Stromal cell of bone marrow (primary cell): Measurements from ENCODE around the gene SYT14.
"Not testable (repeated sequence)": the region's sequence is repeated elsewhere in the genome, so short reads cannot be mapped to it uniquely, and the experiment has no call there.

Source experiments
- DNase-seq: peaks from one replicate; pipeline ENCODE4 v3.0.0-alpha.2; 2012; ENCODE audit warnings: low read depth

Gene SYT14

DNA sequence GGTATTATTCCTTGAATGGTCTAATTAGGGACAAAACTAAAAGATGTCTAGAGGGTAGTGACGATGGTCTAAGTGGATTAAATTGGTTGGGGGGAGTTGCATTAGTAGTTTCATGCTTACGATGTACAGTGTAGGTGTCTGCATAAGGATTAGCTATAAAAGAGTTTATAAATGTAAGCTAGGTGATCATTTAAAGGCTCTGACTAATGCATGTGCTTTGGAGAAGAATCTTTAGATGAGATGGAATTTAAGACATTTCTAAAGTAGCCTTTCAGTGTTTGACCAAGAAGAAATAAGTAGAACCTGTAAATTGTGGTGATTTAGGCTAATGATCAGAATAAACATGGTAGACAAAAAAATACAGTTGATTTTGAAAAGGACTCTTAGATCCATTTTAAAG, 7.4 kb downstream of the SYT14 start:
- no peak for DNase-seq

DNA sequence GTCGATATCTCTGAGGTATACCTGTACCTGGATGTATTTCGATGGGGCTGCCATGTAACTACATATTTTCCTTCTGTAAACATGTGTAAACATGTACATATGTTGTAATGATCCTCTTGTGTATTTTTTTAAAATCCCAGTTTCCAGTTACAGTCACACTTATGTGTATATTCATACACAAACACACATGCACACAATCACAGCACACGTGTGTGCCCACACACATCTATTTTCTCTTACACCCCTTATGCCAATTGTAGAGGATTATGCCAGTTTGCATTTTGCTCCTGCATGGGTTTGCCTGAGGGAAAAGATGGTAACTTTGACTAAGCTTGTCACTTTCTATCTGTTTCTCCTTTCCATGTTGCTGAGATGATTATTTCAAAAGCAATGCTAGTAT, 10.1 kb downstream of the SYT14 start:
- DNase-seq: no peak

DNA sequence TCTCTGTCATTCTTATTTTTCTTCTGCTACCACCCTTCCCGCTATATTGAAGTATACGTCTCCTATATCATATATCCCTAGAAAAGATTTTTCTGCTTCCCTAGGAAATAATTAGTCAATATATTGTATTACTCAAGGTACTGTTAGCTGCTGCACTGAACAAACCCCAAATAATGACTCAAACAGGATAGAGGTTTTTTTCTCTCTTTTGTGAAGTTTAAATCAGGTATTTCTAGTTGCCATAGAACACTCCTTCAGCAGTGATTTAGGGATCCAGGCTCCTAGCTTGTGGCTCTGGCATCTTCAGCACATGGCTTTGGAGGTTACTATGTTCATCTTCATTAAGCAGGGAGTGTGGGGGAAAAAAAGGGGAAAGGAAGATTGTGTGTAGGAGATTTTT, 18.1 kb downstream of the SYT14 start:
- no peak for DNase-seq

DNA sequence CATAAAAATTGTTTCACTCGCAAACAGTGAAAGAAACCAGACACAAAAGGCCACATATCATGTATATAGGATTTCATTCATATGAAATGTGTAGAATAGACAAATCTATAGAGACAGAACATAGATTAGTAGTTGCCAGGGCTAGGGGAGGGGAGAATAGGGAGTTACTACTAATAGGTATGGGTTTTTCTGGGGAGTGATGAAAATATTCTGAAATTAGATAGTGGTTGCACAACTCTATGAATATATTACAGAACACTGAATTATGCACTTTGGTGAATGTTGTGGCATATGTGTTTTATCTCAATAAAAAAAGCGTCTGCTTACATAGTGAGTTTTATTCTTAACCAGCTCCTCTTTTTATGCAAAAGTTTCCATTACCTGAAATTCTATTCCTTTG, 21.6 kb downstream of the SYT14 start:
- no peak for DNase-seq

DNA sequence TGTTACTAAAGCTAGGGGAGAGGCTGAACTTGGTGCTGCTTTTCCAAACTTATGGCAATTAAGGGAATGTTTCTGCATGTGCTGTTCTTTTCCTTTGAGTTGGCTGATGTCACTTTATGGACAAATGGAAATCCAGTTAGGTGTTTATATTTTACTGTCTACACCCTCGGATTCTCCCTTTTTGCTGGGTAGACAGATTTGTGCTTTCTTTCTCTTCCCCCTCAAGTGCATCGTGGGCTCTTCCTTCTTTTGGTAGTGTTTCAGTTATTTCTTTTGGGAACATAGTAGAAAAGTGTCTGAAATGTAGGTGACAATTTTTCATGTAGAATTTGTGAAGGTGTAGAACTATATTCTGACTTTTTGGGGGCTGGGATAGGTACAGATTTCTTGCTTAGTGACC, 22.9 kb downstream of the SYT14 start:
- DNase-seq: no peak

DNA sequence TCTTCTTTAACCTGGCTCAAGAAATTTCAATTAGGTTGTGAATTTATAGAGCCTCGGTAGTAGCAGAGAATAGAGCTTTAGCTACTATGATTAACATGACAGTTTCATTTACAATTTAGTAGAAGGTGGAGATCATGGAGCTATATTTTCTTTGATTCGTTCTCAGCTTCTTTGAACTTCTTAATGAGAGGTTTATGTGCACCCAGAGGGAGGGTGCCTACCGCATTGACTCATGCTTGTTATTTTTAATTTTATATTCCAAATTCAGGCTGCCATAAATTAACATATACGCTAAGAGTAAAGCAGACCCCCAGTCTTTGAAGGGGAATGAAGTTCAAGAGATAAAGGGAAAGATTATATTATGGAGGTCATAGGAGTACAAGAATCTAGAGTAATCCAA, 24.4 kb downstream of the SYT14 start:
- DNase-seq: no peak

DNA sequence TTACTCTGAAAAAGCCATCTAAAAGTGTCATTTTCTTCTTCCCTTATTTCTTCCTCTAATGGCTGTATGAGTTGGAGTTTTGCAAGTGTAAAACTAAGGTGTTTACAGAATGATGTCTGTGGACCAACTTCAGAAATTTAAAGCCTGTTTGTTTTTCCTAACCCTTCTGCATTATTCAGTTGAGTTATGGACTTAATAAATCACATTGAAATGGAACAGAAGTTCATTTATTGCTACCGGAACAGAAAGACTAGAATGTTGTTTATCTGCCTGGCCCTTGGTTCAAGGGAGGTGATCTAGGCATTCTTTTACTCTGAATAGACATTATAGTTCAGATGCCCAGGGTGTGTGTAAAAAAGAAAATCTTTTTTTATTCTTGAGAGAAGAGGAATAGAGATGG, 24.8 kb downstream of the SYT14 start:
- DNase-seq: no peak

DNA sequence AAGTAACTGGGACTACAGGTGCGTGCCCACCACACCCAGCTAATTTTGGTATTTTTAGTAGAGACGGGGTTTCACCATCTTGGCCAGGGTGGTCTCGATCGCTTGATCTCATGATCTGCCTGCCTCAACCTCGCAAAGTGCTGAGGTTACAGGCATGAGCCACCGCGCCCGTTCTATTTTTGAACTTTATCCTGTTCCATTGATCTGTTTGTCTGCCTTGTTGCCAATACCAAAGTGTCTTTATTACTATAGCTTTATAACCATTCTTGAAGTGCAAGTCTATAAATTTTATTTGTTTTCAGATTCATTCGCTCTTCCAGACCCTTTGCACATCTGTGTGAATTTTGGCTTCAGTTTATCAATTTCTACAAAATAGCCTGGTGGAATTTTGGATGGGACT, 28.0 kb downstream of the SYT14 start:
- DNase-seq: no peak

DNA sequence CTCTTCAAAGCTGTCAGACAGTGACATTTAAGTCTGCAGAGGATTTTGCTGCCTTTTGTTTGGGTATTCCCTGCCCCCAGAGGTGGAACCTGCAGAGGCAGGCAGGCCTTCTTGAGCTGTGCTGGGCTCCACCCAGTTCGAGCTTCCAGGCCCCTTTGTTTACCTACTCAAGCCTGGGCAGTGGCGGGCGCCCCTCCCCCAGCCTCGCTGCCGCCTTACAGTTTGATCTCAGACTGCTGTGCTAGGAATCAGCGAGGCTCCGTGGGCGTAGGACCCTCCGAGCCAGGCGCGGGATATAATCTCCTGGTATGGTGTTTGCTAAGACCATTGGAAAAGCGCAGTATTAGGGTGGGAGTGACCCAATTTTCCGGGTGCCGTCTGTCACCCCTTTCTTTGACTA, 40.7 kb downstream of the SYT14 start:
- not testable (repeated sequence) for DNase-seq

DNA sequence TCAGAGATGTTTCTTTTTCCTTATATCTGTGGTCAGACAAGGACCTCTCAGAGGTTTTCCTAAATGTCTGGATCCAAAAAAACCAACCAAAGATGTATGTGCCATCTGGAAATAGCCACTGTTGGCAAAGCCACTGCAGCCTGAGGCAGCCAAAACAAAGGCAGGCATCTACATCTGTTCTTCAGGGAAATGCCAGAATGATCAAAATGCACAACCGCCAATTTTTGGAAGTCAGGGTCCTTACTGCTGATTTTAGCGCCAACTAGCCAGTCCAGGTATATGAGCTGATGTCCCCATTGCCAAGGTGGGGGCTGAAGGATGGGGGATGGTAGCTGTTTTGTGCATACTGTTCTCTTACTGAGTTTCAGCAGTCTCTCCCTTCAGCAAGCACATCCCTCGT, 45.9 kb downstream of the SYT14 start:
- no peak for DNase-seq

DNA sequence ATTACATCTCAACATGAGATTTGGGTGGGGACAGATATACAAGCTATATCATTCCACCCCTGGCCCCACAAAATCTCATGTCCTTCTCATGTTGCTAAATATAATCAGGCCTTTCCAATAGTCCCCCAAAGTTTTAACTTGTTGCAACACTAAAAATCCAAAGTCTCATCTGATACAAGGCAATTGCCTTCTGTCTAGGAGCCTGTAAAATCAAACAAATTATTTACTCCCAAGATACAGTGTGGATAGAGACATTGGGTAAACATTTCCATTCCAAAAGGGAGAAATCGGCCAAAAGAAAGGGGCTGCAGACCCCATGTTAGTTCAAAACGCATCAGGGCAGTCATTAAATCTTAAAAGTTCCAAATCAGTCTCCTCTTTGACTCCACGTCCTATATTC, 47.0 kb downstream of the SYT14 start:
- no peak for DNase-seq

DNA sequence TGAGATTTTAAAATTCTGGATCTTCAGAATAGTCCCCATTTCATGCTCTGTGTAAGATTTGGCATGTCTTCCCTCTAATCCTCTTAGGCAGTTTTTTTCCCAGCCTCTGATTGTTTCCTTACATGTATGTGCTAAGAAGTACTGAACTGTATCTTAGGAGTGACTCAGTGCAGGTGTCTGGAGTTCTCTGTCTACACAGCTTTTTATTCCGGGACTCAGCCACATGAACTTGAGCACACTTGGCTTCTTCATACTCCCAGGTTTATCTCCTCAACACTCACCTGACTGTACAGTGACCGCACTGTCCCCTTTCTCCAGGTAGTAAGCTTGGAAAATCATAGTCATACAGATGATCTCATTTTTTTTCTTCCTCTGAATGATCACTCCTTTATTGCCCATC, 50.7 kb downstream of the SYT14 start:
- no peak for DNase-seq

DNA sequence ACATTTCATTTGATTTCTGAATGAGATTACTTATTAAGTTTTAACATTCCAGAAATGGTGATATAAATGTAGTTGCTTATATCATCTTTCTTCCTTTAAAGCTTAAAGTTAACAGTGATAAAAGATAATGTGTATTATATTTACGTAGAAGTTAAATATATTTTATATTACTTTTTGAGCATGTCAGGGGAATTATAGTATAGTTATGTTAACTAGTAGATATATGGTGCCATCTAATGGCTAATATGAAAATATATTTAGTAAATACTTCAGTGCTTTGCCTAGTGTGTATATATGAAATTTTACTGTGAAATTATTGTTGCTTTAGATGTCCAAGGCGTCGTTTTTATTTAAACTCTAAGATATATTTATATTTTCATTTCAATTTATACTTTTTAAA, 51.5 kb downstream of the SYT14 start:
- peak; percentile 12 for DNase-seq

DNA sequence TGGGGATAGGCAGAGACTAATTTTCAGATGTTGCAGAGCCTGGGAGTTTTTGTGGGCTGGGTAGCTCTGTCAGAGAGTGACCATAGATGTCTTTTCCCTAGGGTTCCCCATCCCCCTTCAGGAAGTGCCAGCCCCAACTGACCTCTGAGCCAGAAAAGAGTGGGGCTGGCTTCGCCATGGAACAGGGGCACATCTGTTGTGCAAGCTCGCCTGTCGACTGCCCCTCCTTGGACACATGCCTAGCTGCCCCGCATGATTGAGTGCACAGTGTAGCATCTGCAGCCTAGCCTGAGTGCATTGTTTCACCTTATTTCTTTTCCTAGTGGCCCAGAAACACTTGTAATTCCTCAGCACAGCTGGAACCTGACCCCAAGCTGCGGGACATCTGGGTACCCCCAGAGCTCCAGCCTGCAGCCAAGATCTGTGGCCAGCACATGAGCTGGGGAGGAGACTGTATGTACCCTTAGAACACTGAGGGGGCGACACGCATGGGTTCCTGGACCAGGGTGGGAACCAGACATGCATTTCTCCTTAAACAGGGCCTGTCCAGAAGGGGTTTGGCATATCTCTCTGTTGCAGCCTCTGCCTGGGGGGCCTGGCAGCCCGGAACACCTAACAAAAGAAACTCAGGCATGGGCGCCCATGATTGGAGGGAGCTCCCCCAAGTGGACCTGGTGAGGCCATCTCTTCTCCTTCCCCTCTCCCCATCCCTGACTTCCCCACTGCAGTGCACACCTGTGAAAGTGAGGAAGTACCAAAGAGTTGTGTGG, 55.2 kb downstream of the SYT14 start:
- no peak for DNase-seq

DNA sequence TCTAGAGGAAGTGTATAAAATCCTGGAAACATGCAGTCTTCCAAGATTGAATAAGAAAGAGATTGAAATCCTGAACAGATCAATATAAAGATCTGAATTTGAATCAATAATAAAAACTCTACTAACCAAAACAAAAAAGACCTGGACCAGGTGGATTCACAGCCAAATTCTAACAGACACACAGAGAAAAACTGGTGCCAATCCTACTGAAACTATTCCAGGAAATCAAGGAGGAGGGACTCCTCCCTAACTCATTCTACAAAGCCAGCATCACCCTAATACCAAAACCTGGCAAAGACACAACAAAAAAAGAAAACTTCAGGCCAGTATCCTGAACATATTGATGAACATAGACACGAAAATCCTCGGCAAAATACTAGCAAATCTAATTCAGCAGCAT, 58.3 kb downstream of the SYT14 start:
- no peak for DNase-seq

DNA sequence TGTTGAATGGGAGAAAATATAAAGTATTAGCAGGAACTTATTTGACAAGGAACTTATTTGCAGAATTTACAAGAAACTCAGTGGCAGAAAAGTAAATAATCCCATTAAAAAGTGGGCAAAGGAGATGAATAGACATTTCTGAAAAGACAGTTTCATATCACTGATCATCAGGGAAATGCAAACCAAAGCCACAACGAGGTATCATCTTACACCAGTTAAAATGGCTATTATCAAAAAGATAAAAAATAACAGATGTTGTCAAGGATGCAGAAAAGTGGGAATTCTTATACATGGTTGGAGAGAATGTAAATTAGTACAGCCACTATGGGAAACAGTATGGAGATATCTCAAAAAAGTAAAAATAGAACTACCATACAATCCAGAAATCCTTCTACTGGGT, 61.0 kb downstream of the SYT14 start:
- DNase-seq: no peak

DNA sequence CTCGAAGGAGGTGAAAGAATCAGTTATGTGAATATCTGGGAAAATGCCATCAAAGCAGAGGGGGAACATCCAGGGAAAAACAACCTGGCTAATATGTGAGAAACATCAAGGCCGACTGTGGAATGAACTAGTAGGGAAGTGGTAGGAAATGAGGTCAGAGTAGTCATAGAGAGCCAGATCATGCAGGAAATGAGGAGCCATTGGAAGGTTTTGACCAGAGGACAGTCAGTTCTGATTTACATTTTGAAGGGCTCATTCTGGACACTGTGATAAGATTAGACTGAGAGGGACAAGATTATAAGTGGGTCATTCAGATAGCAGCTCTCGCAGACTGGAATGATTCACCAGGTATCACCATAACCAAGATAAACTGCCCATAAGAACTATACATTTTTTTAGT, 63.7 kb downstream of the SYT14 start:
- DNase-seq: no peak

DNA sequence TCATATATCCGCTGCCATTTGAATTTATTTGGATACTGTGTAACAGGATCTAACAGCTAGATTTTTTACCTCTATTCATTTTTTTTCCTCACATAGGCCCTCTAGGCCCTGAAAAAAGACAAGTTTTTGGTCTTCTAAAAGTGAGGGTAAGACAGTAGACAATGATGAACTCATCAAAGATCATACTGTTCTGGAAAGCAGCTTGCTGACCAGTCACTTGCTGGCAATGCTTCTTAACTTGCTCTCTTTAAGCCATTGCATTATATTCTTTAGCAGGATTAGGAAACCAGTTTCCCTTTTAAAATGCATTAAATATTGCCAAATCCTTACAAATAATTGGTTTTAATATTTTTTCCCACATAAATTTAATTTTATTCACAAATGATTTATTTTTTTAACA, 65.5 kb downstream of the SYT14 start:
- DNase-seq: peak; percentile 19

DNA sequence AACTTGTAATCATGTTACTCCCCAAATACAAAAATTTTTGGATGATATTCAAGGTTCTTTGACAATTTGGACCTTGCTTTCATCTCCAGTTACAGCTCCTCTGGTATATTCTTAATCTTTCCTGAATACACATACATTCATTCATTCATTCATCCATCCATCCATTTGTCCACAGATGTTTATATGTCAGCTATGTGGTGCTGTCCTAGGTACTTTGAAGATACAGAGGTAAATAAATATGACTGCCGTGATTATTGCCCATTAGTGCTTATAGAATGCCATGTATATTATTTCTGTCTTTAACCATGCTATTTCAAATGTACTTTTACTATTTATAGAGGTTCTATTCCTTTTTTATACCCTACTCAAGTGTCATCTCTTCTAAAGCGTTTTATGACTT, 72.1 kb downstream of the SYT14 start:
- DNase-seq: no peak

DNA sequence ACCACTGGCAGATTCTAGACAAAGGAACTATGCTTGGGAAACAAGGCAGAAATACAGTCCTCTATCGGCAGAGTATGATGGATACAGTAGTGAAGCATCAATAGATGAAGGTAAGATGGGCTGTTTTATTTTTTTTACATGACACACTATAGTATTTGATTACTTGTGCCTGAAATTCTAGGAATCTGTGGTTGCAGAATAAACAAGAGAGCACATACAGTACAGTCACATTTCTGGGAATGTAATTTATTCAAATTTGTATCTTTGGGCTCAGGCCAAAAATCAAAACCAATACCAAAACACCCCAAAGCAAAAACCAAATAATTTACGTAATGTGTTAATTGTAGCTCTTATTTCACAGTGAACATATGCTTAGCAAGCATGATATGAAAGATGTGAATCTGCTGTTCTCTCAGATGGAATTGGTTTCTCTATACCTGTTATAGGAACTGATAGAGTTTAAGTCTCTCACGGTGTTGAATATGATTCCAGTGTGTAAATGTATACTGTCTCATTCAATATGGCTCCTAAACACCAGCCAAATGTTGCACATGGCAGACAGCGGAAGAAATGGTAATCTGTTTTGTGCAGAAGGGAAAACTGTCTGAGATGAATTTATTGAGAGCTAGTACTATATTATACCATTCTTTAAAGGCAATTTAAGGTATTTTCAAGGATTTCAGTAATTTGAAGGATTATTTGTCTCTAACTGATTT, 83.3 kb downstream of the SYT14 start:
- no peak for DNase-seq

DNA sequence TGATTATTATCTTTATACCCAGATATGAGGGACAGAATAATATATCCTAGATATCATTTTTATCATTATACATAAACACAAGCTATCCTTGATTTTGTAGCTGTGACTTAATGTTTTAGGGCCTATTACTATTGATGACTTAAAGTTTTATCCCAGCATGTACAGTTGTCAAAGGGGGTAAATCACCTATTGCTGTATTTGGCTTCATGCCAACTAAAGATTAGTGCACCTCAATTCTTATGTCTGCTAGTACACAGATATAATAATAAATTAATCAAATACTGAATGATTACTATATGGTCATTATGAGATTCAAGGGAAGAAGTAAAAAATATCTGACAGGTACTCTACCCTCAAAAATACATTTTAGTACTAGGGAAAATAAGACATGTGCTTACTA, 84.0 kb downstream of the SYT14 start:
- DNase-seq: no peak

DNA sequence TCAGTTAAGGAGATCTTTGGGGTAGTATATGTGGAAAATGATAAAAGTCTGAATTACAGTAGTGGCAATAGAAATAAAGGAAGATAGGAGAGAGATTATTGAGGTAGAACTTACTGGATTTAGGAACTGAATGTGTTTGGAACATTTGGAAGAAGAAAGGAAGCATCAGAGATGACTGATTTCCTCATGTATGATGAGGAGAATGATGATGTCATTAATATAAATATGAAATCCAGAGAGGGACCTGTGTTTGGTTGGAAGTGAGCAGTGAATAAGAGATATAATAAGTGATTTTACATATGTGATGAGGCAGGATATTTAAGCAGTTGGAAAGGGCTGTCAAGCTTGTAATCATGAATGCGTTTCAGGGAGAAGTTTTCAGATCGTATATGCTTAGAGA, 86.3 kb downstream of the SYT14 start:
- DNase-seq: no peak

DNA sequence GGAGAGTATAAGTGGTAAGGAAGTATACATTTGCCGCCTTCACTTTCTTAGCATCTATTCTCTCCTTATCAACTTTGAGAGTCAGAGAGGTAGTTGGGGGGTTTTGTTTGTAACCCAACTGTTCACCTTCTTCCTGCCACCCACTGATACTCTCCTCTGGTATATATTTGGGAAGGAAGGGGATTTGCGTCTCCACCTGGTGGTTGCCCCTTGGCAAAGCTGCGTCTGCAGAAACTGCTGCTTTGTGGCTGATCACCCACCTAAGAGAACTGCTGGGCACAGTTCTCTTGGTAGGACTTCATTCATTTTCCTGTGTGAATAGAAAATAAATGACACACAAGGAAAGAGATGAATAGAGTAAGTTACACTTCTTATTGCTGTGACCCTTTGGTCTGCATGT, 87.0 kb downstream of the SYT14 start:
- no peak for DNase-seq

DNA sequence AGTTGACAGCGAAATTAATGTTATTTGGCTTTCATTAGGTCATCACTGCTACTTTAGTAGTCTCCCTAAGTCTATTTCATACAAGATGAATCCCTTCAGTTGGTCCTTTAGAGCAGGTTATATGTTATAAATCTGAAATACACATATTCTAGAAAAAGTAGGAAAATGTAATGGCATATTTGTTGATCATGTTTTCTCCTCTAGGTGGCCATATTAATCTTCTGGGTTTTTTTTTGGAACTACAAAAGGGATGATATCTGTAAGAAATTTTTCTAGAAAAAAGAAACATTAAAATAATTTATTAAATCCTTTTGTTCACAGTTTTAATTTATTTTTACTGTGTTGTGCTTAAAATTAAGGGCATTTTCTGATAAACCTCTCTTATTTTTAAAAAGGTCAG, 87.9 kb downstream of the SYT14 start:
- DNase-seq: no peak
